ENCODE data around the gene CYP4F11. TPM values are rescaled to one million over a fixed set of nuclear protein-coding genes. Genes with fewer than 3 reads are reported as not detected.

Gene CYP4F11
- total RNA-seq, 1 experiment from 2014 or later = not detected

DNA sequence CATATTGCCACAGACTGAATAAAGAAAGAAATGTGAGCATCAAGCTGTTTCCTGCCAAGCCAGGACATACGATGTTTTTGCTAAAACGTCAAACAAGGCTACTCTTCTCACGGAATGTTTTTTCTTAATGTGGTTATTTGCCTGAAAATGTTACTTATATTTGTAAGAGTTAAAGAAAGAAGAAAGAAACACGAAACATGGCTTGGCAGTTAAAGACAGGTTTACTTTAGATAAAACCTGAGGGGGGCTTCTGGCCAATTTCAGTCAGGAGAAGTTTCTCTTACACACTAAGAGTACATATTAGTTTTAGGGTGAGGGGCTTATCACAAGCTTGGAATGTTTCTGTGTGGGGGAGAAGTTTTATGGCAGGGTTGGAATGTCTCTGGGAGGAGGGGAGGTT, 10.1 kb upstream of the CYP4F11 start:
- H3K27me3 ChIP-seq (ENCODE audit: insufficient read depth, low read length) = no peaks in the 10 kb centered on the region
- no peak overlapping the region for H3K9ac ChIP-seq (ENCODE audit: extremely low read depth, insufficient read length, low read length)
- H2BK120ac ChIP-seq (ENCODE audit: low read depth, low read length, poor library complexity, severe bottlenecking) = no peak overlapping the region
- H3K4me2 ChIP-seq (ENCODE audit: insufficient read depth, insufficient read length, low read length) = no peak overlapping the region
- H3K18ac ChIP-seq (ENCODE audit: insufficient read length, low read depth, low read length) = no peak overlapping the region
- Mint-ChIP-seq H3K4me1 (no peaks in the 10 kb centered on the region), H3K4me3 (no peak overlapping the region), H3K36me3 (ENCODE audit: insufficient read depth in 1 of 3, low read depth in 3 of 3) (peaks cover 0 to 26% (median 14%) of the 10 kb centered on the region in 3 experiments; a peak in 6 of 7 replicates), H3K9me3 (peaks cover 85 to 87% of the 10 kb centered on the region in 2 experiments), H3K27ac (no peak overlapping the region), H3K27me3 (ENCODE audit: low read depth) (no peaks in the 10 kb centered on the region; the same call in 1 of the 2 replicates)
- peaks cover 68% of the 10 kb centered on the region for H3K9me3 ChIP-seq (ENCODE audit: control insufficient read depth, low read depth, low read length)
- H4K8ac ChIP-seq (replicated peaks; ENCODE audit: insufficient read length, low read depth, low read length) = no peak overlapping the region
- no peaks in the 10 kb centered on the region for H3K4me1 ChIP-seq (ENCODE audit: insufficient read depth, low read length)
- no peak overlapping the region for H3K14ac ChIP-seq (ENCODE audit: insufficient read depth, low read length)
- no peak overlapping the region for H4K5ac ChIP-seq (ENCODE audit: insufficient read length, low read depth, low read length)
- no peak overlapping the region for H3T11ph ChIP-seq (ENCODE audit: low read length)
- no peaks in the 10 kb centered on the region for H3K79me1 ChIP-seq (ENCODE audit: insufficient read depth, low read depth, low read length, poor library complexity, severe bottlenecking)
- no peaks in the 10 kb centered on the region for H3K79me2 ChIP-seq (ENCODE audit: insufficient read depth, low read length)
- H3K27ac ChIP-seq (ENCODE audit: insufficient read length, low read depth, low read length) = no peak overlapping the region
- no peak overlapping the region for H2BK12ac ChIP-seq (ENCODE audit: insufficient read length, low read depth, low read length)
- no peak overlapping the region for H3K4ac ChIP-seq (ENCODE audit: low read depth, low read length)
- no peak overlapping the region for H4K91ac ChIP-seq (ENCODE audit: insufficient read length, low read depth, low read length)
- DNase-seq = no peak
- no peak overlapping the region for H2BK5ac ChIP-seq (ENCODE audit: insufficient read length, low read length)
- H3K56ac ChIP-seq (ENCODE audit: insufficient read length, low read depth, low read length) = no peak overlapping the region
- H3K23me2 ChIP-seq (ENCODE audit: insufficient read length, low read depth, low read length, poor library complexity, severe bottlenecking) = no peaks in the 10 kb centered on the region
- no peak overlapping the region for H3K23ac ChIP-seq (ENCODE audit: insufficient read length, low read depth, low read length)
- no peak overlapping the region for H2BK20ac ChIP-seq (ENCODE audit: low read depth, low read length, poor library complexity, severe bottlenecking)
- WGBS (ENCODE audit: extremely low coverage, insufficient read length, low lambda C conversion rate) = no CpG with 5 or more reads among the region's 4 CpGs
- H2AFZ ChIP-seq (ENCODE audit: low read length) = no peak overlapping the region
- no peak overlapping the region for H2BK15ac ChIP-seq (ENCODE audit: low read depth, low read length)
- H4K20me1 ChIP-seq (ENCODE audit: control insufficient read depth, insufficient read depth, insufficient read length) = no peaks in the 10 kb centered on the region
- no peak overlapping the region for H2AK5ac ChIP-seq (ENCODE audit: insufficient read length, low read length)
- TF ChIP-seq, protein P1, sequence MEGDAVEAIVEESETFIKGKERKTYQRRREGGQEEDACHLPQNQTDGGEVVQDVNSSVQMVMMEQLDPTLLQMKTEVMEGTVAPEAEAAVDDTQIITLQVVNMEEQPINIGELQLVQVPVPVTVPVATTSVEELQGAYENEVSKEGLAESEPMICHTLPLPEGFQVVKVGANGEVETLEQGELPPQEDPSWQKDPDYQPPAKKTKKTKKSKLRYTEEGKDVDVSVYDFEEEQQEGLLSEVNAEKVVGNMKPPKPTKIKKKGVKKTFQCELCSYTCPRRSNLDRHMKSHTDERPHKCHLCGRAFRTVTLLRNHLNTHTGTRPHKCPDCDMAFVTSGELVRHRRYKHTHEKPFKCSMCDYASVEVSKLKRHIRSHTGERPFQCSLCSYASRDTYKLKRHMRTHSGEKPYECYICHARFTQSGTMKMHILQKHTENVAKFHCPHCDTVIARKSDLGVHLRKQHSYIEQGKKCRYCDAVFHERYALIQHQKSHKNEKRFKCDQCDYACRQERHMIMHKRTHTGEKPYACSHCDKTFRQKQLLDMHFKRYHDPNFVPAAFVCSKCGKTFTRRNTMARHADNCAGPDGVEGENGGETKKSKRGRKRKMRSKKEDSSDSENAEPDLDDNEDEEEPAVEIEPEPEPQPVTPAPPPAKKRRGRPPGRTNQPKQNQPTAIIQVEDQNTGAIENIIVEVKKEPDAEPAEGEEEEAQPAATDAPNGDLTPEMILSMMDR (conservative IDR thresholded peaks at IDR 0.05) = no peak
